EL (cell line): ENCODE results near the gene DIS3L2.
"Not testable (repeated sequence)": the region's sequence is repeated elsewhere in the genome, so short reads cannot be mapped to it uniquely, and the experiment has no call there.

ENCODE experiments used
- DNase-seq: peaks from one replicate; pipeline ENCODE4 v3.0.0-alpha.2; 2016

The DIS3L2 gene

DNA sequence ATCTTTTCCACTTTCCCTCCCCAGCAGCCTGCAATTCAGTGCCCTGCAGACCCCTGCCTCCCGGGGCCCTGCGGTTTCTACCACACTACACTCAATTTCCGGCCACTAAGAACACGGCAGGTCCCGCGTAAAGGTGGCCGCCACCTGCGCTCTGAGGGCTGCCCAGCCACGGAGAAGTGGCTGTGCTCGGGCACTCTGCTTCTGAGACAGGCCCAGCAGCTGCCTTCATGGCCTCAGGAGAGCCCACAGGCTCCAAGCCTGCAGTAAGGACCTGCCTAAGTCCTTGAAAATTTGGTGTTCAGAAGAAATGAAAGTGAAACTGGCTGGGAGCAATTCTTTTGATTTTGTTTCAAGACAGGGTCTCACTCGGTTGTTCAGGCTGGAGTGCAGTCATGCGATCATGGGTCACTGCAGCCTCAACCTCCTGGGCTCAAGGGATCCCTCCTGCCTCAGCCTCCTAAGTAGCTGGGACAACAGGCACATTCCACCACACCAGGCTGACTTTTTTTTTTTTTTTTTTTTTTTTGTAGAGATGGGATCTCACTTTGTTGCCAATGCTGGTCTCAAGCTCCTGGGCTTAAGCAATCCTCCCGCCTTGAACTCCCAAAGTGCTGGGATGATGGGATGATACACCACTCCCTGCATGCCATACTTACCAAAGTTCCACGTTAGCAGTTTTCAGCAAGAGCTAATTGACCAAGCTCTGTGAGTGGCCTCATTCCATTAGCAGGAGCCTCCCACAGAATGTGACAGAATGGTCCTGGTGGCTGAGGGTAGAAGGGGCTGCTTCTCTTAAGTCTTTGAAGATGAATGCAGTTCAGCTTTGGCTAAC, 402.5 kb downstream of the DIS3L2 start:
- no peak for DNase-seq

DNA sequence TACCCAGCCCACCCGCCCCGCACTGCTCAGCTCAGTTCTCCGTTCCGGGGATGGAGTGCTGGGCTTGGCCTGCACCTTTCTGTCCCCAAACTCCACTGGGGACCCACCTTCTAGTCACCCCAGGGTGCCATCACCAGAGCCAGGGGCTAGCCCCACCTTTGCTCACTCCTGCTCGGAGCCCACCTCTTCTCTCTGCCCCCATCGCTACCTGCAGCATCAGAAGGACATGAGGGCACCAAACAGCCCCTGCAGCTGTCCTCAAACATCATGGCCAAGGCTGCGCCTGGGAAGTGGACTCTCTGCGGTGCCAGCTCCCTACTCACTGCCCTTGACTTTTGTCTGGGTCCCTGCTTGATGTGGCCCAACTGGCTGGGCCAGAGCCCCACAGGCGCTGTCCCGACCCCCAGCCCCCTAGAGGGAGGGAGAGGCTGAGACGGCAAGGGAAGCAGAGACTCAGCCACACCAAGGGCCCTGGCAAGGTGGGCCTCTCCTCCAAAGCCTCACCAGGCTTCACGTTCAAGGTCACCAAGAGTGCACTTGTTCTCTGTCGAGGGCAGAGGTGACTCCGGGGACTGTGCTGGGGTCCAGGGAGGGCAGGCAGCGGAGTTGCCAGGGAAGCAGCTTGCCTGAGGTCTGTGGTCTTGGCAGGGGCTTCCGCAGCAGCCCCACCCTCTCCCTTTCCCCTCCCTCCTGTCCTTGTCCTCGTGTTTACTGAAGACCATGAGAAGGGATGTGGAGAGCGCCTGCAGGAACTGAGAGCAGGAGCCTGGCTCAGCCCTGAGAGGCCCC, 403.5 kb downstream of the DIS3L2 start:
- not testable (repeated sequence) for DNase-seq

DNA sequence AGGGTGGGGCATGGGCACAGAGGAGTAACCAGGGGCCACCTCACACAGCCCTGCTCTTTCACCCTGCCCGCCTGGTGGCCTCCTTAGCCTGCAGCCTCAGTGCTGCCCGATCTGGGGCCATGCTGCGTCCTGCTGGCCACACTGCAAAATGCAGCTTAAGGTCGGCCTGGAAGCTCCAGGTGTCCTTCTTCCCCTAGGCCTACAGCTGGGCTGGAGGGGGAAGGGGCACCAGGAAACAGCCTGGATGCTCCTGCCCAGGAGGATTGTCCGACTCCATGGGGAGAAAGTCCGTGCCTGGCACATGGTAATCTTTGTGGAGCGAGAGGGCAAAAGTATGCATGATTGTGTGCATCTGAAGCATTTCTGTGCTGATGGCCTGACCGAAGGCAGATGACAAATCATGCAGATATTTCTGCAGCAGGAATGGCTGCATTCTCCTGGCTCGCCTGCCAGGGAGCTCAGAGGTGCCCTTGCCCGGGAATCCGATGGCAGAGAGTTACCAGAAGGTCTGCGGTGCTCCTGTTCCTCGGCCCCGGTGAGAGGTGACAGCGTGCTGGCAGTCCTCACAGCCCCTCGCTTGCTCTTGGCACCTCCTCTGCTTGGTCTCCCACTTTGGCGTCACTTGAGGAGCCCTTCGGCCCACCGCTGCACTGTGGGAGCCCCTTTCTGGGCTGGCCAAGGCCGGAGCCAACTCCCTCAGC, 404.3 kb downstream of the DIS3L2 start:
- DNase-seq: peak; percentile 78

DNA sequence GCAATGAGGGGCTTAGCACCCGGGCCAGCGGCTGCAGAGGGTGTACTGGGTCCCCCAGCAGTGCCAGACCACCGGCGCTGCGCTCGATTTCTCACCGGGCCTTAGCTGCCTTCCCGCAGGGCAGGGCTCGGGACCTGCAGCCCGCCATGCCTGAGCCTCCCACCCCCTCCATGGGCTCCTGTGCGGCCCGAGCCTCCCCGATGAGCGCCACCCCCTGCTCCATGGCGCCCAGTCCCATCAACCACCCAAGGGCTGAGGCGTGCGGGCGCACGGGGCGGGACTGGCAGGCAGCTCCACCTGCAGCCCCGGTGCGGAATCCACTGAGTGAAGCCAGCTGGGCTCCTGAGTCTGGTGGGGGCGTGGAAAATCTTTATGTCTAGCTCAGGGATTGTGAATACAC, 404.9 kb downstream of the DIS3L2 start:
- not testable (repeated sequence) for DNase-seq

DNA sequence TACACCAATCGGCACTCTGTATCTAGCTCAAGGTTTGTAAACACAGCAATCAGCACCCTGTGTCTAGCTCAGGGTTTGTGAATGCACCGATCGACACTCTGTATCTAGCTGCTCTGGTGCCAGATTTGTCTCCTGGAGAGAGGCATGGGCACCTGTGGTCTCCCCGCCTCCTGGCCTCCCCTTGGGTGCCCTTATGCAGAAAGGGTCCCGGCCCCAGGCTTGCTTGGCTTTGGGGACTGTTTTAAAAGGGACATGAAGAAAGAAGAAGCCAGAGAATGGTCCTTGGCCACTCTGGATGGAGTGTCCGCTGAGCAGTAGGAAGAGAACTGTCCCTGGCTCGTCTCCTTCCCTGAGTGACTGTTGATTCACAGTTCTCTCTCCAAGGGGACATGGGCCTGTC, 405.5 kb downstream of the DIS3L2 start:
- DNase-seq: no peak

DNA sequence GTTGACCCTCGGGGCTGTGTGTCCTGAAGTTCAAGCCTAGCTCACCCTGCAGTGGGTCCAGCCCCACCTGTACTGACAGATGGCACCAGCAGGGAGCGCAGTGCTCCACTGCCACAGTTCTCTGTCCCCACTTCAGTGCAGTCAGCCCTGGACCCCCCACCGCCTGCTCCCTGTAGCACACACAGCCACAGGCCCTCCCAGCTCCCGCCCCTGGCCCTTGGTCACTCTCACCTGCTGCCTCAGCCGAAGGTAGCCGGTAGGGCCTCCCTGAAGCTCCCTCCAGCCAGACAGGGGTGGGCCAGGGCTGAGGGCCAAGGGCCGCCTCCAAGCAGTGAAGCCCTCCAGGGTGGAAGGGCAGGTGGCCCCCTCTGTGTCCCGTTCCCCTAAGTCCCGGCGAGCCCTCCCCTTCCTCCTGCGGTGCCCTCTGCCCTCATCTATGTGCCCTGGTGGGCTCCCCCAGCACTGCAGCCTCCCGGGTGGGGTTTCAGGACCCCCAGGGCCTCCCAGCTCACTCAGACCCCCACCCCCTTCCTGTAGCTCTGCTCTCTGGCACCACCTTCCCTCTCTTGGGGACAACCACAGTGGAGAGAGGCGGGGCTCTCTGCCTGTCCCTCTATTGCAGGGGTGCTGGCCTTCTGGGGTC, 406.2 kb downstream of the DIS3L2 start:
- DNase-seq: no peak

DNA sequence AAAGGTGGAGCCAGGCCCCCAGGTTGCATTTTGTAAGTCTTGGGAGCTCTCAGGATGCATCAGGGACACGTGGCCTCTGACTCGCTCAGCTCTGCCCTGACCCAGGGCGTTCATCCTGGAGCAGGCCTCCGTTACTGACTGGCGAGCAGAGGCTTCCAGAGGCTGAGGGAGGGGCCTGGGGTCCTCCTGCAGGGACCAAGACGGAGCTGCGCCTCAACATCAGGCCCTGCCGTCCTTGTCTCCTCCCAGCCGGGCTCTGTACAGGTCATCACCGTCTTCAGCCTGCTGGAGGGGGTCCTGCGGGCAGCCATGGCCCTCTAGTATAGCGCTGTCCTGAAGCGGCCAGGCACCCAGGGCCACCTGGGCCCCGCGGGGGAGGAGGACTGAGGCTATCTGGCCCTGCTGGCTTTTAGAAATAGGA, 406.8 kb downstream of the DIS3L2 start:
- DNase-seq: peak; percentile 54

DNA sequence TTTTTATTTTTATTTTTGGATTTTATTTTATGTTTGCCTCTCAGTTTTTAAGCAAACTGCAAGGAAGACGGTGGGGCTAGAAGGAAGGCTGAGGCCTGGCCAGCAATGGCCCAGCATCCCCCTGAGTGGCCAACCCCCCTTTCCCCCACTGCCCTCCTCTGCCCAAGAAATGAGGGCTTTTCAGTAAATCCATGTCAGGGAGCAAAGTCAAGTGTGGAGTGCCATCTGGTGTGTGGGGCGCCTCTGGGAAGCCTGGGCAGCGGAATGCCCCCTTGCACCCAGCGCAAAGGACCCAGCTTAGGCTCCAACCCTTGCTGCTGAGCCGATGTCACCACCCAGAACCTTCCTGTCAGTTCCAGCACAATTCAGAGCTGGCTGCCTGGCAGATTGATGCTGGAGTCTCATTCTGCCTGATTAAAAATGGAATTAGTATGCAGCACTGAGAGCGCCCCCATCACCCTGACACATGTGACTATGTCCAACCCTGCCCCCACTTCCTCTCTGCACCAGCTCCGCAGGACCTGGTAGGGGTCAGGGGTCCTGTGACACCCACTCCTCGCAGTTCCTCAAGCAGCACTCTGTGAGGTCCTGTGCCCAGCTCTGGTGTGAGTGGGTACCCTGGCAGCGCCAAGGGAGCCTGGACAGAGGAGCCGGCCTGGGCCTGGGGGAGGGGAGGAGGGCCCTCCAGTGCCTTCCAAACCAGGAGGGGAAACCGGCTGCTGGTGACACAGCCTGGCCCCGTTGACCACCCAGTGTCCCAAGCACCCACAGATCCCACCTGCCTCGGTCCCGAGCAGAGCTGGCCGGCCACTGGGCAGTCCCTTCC, 407.8 kb downstream of the DIS3L2 start:
- DNase-seq: no peak

DNA sequence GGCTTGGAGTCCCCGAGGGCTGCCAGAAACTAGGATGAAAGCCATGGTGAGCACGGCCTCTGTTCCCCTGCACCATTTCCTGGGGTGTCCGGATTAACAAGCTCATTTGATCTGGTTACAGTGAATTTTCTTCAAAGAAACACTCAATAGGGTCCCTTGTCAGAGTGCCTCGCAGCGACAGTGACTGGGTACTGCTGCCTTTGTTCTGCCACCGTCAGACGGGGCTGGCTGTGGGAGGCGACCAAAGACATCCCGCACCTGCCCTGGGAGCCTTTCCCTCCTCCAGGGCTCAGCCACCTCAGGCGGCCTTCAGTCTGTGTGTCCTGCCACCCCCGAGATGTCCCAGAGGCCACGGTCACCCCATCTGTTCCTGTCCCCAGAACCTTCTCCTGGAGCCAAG, 408.5 kb downstream of the DIS3L2 start:
- DNase-seq: not testable (repeated sequence)

DNA sequence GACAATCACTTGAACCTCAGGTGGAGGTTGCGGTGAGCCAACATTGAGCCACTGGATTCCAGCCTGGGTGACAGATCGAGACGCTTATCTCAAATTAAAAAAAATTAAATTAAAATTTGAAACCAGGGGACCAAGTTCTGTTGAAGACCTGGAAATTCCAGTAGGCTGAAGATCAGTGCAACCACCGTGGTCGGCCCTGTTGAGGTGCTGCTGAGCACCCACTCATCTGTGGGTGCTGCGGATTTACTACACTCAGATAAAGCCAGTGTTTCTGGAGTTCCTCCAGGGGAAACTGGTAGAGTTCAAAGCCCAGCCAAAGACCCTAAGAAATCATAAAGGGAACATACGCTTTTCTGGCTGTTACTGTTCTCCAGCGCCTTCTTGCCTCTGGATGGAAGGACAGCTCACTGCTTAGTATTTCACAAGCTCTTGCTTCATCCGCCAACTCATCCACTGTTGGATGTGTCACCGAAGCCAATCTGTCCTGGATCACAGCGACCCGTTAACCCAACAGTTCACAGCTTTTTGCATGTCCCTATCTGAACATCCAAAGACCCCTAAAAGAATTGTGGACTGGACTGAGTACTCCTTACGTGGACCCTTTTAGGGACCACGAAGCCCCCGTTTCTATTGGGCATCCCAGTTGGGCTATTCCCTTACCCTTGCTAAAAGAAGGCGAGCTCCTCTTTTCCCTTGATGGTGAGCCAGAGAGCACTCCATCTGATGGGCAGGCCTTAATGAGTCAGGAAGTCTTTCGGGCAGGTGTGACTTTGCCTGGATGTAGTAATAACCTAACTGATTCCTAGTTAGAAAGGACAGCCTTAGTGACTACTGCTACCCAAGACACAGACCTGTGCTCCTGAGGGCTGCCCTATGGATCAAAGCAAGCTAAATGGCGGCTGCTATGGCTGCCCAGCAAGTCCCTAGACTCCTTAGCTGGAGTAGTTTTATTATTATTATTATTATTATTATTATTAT, 411.0 kb downstream of the DIS3L2 start:
- peak; percentile 66 for DNase-seq

DNA sequence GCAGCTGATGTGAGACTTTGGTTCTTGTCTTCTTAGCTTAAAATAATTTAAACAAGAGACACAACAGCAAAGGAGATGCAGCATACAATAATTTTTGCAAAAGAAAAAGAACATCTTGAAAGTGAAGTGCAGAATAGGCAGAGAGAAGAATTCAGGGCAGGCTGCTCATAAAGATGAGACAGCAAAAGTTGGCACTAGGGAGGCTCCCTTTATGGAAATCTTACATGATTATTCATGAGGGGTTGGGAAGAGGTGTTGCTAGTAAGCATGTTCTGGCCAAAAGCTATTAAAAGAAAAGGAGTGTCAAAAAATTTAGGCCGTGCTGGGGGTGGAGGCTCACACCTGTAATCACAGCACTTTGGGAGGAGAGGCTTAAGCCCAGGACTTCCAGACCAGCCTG, 412.8 kb downstream of the DIS3L2 start:
- DNase-seq: no peak

DNA sequence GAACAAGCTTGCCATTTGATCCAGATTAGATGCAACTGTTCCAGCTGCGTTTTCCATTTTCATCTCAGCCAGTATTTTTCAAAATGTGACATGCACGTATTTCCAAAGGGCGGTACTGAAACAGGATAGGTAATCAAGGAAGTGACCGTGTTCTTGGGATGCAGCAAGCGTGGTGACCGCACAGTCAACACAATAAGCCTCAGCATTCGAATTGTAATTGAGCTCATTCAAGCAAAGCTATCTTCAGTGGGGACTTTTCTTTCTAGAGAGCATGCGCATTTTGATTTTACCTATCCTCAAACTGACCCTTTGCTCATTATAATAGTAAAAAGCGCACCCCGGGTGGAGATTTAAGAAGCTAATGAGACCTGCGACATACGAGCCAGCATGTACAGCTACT, 413.7 kb downstream of the DIS3L2 start:
- DNase-seq: no peak

DNA sequence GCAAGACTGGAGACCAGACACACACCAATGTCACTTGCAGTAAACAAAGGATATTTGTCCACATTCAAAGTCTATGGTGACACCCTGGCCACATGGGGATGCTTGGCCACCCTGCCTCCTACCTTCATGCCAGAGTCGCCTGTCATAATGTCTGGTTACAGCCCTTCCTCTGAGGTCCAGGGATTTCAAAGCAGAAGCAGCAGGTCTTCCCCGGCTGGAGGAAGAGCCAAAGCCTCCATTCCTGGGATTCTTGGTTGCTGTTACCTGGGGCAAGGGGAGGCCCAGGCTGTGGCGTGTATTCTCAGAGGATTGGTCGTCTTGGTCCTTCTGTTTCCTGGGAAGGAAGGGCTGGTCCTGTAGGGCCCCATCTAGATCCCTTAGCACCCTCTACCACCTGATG, 414.7 kb downstream of the DIS3L2 start:
- no peak for DNase-seq

DNA sequence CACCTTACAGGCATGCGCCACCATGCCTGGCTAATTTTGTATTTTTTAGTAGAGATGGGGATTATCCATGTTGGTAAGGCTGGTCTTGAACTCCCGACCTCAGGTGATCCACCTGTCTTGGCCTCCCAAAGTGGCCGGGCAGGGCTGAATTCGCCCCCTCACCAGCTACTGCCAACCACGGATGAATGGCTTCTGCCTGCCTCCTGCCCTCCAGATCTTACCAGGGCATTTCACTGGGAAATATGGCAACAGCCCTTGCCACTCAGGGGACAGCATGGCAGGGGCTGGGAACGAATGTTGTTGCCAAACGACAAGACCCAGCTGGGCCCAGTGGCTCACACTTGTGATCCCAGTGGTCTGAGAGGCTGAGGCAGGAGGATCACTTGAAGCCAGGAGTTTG, 415.2 kb downstream of the DIS3L2 start:
- no peak for DNase-seq

DNA sequence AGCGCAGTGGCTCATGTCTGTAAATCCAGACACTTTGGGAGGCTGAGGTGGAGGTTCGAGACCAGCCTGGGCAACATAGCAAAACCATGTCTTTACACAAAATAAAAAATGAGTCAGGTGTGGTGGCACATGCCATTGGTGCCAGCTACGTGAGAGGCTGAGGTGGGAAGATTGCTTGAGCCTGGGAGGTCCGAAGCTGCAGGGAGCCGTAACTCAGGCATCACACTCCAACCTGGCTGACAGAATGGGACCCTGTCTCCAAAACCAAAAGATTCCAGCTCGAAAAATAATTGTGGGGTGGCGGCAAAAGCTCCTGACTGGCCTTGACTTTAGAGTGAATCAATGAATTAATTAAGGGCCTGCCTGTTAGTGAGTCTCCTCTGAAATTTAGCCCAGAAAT, 415.8 kb downstream of the DIS3L2 start:
- no peak for DNase-seq

DNA sequence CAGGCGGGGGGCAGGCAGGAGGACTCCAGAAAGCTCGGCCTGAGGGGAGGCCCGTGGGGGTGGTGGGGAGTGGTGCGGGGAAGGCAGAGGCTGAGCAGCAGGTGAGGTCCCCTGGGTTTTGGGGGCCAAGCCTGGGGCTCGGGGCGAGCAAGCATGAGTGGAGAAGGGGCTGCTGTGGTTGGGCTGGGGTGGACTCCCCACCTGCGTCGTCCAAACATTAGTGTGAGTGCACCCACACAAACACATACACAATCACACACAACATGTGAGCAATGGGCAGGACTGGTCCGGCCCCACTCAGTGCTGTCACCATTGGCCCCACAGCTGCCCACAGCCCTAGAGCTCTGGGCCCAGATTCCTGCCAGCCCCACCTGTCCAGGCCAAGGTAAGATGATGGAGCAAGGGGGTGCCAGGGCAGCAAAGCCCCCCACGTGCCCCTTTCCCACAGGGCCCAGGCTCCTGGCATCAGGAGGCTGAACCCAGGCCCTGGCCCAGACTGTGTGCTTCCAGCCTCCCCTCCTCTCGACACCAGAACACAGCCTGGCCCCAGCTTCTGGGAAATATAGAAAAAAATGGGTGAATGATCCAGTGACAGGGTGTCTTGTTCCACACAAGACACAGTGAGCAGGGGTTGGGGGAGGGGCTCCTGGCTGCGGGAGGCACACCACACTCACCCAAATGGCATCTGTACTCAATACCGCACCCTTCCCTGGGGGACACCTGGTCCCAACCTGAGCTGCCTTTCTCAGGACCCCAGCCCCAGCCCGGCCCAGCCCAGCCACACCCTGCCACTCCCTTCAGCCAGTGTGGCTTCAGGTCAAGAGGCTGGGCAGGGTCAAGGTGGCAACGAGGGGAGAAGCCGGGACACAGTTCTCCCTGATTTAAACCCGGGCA, 416.6 kb downstream of the DIS3L2 start:
- DNase-seq: no peak

DNA sequence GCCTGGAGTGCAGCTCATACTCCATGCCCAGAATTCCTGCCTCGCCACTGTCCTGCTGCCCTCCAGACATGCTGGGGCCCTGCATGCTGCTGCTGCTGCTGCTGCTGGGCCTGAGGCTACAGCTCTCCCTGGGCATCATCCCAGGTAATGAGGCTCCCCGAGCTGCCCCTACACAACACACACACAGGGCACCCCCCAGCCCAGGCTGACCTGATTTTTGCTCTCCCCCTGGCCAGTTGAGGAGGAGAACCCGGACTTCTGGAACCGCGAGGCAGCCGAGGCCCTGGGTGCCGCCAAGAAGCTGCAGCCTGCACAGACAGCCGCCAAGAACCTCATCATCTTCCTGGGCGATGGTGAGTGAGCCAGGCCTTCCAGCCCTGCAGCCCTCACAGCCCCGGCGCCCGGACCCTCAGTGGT, 417.2 kb downstream of the DIS3L2 start, which contains the start of gene ALPP:
TSS of gene ALPP (plus strand) at position 17 of the 417 bp plus-strand sequence. CDS start at position 69, 52 bp downstream.
- not testable (repeated sequence) for DNase-seq

DNA sequence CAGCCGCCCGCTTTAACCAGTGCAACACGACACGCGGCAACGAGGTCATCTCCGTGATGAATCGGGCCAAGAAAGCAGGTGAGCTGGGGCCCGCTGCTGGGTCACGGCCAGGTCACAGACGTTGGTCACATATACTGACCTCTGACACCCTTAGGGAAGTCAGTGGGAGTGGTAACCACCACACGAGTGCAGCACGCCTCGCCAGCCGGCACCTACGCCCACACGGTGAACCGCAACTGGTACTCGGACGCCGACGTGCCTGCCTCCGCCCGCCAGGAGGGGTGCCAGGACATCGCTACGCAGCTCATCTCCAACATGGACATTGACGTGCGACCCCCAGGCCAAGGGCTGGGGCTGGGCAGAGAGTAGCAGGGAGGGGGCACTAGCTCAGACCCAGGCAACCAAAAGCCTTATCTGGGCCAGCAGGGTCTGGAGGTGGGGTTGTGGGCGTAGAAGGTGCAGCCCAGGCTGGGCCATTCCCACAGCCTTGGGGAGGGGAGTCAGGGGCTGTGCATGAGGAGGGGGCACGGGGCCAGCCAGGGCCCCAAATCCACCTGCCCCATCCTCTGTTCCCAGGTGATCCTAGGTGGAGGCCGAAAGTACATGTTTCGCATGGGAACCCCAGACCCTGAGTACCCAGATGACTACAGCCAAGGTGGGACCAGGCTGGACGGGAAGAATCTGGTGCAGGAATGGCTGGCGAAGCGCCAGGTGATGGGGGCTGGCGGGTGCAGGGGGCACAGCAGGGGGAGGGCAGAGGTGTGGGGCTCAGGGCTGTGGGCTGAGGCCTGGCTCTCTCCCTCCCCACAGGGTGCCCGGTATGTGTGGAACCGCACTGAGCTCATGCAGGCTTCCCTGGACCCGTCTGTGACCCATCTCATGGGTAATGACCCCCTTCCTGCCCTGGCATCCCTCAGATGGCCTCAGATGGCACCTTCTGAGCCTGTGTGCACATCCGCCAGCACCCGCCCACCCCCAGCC, 418.4 kb downstream of the DIS3L2 start:
- DNase-seq: not testable (repeated sequence)
